PC-9 (cell line): ENCODE data around the gene LRRK1.

Source experiments
- CTCF ChIP-seq: fragments of 200-600 bp; sonication (generic); conservative IDR thresholded peaks from 2 replicates; pipeline ENCODE4 v1.6.1; 2017; ENCODE audit warnings: mixed run types, antibody characterized with exemption, mild to moderate bottlenecking, moderate library complexity
- EZH2 ChIP-seq: fragments of 200-600 bp; sonication (generic); IDR thresholded peaks from 2 replicates; pipeline ENCODE4 v1.8.0; 2017; ENCODE audit warnings: antibody characterized with exemption, low read depth

- TF ChIP-seq CTCF (no peak), EZH2 (no peak)
These were observed 38.3 kb upstream of the LRRK1 start for GRCh38 chr15:100880897-100881242.
